ENCODE results near the gene RFC3.

Gene RFC3

GRCh38 chr13:33815011-33815550 lies 2.9 kb upstream of the RFC3 start:
- no peak for DNase-seq

- no peak for DNase-seq
These were observed 1.0 kb upstream of the RFC3 start for GRCh38 chr13:33816912-33817311.

- no peak for DNase-seq
These were observed 442 bp upstream of the RFC3 start for GRCh38 chr13:33817513-33817900.

- no peak for DNase-seq
These were observed 7.1 kb downstream of the RFC3 start for GRCh38 chr13:33825083-33825482.

GRCh38 chr13:33827139-33827538 lies 9.2 kb downstream of the RFC3 start:
- DNase-seq: no peak

- no peak for DNase-seq
These were observed 10.6 kb downstream of the RFC3 start for GRCh38 chr13:33828431-33829129.

GRCh38 chr13:33832872-33833271 lies 14.9 kb downstream of the RFC3 start:
- DNase-seq: no peak

GRCh38 chr13:33838647-33839046 lies 20.7 kb downstream of the RFC3 start:
- DNase-seq: no peak

- DNase-seq: no peak
These were observed 22.5 kb downstream of the RFC3 start for GRCh38 chr13:33840402-33840801.

- DNase-seq: no peak
These were observed 24.3 kb downstream of the RFC3 start for GRCh38 chr13:33842207-33842606.

GRCh38 chr13:33842986-33843385 lies 25.0 kb downstream of the RFC3 start:
- no peak for DNase-seq

- no peak for DNase-seq
These were observed 27.8 kb downstream of the RFC3 start for GRCh38 chr13:33845572-33846302.

- DNase-seq: no peak
These were observed 28.5 kb downstream of the RFC3 start for GRCh38 chr13:33846303-33847062.

- no peak for DNase-seq
These were observed 31.3 kb downstream of the RFC3 start for GRCh38 chr13:33849211-33849610.

GRCh38 chr13:33855371-33855895 lies 37.5 kb downstream of the RFC3 start:
- no peak for DNase-seq

- no peak for DNase-seq
These were observed 41.8 kb downstream of the RFC3 start for GRCh38 chr13:33859691-33860303.

- no peak for DNase-seq
These were observed 42.6 kb downstream of the RFC3 start for GRCh38 chr13:33860526-33860925.

GRCh38 chr13:33862016-33862415 lies 44.1 kb downstream of the RFC3 start:
- no peak for DNase-seq

- no peak for DNase-seq
These were observed 45.3 kb downstream of the RFC3 start for GRCh38 chr13:33863188-33863789.

- DNase-seq: no peak
These were observed 48.0 kb downstream of the RFC3 start for GRCh38 chr13:33865945-33866344.

- no peak for DNase-seq
These were observed 49.5 kb downstream of the RFC3 start for GRCh38 chr13:33867472-33867871.

GRCh38 chr13:33868343-33868994 lies 50.5 kb downstream of the RFC3 start:
- DNase-seq: no peak

Measured in NCI-H1092 (cell line).